ENCODE results near the gene NTM.

The NTM gene

DNA sequence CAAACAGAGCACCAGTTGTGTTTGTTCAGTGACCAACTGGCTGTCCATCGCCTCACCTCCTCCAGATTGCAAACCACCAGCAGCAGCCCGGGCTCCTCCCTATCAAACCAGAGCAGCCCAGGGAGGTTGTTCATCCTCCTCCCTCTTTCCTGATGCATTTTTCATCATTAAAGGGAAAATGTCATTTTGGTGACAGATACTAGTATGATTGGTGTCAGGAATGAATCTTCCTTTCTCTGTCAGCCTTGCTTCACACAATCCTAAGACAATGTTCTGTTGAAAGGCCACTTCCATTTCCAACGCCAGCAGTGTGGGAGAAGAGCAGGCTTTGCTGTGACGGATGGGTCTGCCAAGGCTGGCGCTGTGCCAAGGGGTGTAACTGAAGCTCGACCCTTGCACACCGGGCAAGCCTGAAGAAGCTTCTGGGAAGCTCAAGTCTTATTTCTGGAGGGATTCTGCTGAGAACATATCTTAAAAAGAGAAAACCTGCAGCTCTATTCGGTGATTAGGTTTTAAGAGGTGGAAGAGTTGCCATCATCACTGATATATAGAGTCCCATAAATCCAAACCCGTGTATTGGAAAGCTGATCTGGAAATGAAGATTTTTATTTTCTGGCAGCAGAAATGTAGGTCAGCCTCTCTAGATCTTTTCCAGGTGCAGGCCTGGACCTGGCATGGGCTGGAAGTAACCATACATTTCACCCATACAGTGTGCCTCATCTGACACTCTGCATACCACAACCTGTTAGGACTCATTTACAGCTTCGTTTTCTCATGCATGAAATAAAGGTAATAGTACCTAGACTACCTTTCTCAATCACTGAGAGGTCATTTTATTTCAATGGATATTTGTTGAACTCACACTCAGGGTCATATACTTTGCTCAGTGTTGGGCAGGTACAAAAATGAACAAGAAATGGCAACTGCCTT is 524.5 kb downstream of the NTM start (continued):
- TF ChIP-seq, protein P1, sequence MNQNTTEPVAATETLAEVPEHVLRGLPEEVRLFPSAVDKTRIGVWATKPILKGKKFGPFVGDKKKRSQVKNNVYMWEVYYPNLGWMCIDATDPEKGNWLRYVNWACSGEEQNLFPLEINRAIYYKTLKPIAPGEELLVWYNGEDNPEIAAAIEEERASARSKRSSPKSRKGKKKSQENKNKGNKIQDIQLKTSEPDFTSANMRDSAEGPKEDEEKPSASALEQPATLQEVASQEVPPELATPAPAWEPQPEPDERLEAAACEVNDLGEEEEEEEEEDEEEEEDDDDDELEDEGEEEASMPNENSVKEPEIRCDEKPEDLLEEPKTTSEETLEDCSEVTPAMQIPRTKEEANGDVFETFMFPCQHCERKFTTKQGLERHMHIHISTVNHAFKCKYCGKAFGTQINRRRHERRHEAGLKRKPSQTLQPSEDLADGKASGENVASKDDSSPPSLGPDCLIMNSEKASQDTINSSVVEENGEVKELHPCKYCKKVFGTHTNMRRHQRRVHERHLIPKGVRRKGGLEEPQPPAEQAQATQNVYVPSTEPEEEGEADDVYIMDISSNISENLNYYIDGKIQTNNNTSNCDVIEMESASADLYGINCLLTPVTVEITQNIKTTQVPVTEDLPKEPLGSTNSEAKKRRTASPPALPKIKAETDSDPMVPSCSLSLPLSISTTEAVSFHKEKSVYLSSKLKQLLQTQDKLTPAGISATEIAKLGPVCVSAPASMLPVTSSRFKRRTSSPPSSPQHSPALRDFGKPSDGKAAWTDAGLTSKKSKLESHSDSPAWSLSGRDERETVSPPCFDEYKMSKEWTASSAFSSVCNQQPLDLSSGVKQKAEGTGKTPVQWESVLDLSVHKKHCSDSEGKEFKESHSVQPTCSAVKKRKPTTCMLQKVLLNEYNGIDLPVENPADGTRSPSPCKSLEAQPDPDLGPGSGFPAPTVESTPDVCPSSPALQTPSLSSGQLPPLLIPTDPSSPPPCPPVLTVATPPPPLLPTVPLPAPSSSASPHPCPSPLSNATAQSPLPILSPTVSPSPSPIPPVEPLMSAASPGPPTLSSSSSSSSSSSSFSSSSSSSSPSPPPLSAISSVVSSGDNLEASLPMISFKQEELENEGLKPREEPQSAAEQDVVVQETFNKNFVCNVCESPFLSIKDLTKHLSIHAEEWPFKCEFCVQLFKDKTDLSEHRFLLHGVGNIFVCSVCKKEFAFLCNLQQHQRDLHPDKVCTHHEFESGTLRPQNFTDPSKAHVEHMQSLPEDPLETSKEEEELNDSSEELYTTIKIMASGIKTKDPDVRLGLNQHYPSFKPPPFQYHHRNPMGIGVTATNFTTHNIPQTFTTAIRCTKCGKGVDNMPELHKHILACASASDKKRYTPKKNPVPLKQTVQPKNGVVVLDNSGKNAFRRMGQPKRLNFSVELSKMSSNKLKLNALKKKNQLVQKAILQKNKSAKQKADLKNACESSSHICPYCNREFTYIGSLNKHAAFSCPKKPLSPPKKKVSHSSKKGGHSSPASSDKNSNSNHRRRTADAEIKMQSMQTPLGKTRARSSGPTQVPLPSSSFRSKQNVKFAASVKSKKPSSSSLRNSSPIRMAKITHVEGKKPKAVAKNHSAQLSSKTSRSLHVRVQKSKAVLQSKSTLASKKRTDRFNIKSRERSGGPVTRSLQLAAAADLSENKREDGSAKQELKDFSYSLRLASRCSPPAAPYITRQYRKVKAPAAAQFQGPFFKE (tag by site-specific recombination; IDR thresholded peaks at IDR 0.05; ENCODE audit: borderline replicate concordance) = no peak
- TF ChIP-seq ZNF202 (tag by site-specific recombination; IDR thresholded peaks at IDR 0.05; ENCODE audit: borderline replicate concordance) (no peak), ZNF391 (tag by site-specific recombination; IDR thresholded peaks at IDR 0.05; ENCODE audit: borderline replicate concordance, low read depth) (no peak), ZNF654 (tag by site-specific recombination; IDR thresholded peaks at IDR 0.05; ENCODE audit: low read depth) (no peak), ZNF548 (tag by site-specific recombination; IDR thresholded peaks at IDR 0.05) (no peak), ZFP37 (tag by site-specific recombination; IDR thresholded peaks at IDR 0.05) (no peak), ZBTB8A (tag by site-specific recombination; IDR thresholded peaks at IDR 0.05) (no peak), ZNF398 (tag by site-specific recombination; IDR thresholded peaks at IDR 0.05) (no peak), ZNF677 (tag by site-specific recombination; IDR thresholded peaks at IDR 0.05) (no peak), ZNF560 (tag by site-specific recombination; IDR thresholded peaks at IDR 0.05; ENCODE audit: borderline replicate concordance) (no peak), ZNF623 (tag by site-specific recombination; IDR thresholded peaks at IDR 0.05) (no peak), ZNF658 (tag by site-specific recombination; IDR thresholded peaks at IDR 0.05) (no peak)
- TF ChIP-seq, protein P2, sequence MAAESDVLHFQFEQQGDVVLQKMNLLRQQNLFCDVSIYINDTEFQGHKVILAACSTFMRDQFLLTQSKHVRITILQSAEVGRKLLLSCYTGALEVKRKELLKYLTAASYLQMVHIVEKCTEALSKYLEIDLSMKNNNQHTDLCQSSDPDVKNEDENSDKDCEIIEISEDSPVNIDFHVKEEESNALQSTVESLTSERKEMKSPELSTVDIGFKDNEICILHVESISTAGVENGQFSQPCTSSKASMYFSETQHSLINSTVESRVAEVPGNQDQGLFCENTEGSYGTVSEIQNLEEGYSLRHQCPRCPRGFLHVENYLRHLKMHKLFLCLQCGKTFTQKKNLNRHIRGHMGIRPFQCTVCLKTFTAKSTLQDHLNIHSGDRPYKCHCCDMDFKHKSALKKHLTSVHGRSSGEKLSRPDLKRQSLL (tag by site-specific recombination; IDR thresholded peaks at IDR 0.05) = no peak
- TF ChIP-seq, protein P3, sequence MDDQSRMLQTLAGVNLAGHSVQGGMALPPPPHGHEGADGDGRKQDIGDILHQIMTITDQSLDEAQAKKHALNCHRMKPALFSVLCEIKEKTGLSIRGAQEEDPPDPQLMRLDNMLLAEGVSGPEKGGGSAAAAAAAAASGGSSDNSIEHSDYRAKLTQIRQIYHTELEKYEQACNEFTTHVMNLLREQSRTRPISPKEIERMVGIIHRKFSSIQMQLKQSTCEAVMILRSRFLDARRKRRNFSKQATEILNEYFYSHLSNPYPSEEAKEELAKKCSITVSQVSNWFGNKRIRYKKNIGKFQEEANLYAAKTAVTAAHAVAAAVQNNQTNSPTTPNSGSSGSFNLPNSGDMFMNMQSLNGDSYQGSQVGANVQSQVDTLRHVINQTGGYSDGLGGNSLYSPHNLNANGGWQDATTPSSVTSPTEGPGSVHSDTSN (CRISPR knock-in tag; IDR thresholded peaks at IDR 0.05) = no peak
- TF ChIP-seq, protein P4, sequence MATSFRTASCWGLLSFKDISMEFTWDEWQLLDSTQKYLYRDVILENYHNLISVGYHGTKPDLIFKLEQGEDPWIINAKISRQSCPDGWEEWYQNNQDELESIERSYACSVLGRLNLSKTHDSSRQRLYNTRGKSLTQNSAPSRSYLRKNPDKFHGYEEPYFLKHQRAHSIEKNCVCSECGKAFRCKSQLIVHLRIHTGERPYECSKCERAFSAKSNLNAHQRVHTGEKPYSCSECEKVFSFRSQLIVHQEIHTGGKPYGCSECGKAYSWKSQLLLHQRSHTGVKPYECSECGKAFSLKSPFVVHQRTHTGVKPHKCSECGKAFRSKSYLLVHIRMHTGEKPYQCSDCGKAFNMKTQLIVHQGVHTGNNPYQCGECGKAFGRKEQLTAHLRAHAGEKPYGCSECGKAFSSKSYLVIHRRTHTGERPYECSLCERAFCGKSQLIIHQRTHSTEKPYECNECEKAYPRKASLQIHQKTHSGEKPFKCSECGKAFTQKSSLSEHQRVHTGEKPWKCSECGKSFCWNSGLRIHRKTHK (tag by site-specific recombination; IDR thresholded peaks at IDR 0.05) = no peak

Data from HEK293 (cell line).